Activated CD8-positive, alpha-beta T cell treated with anti-CD3 and anti-CD28 coated beads for 36 hours (primary cell): ENCODE results near the gene COPS9. TPM values are rescaled to one million over a fixed set of nuclear protein-coding genes. Genes with fewer than 3 reads are reported as not detected.

Source experiments
- ATAC-seq: fragments of 200-7000 bp; cut with Tn5 transposase; one replicate; pipeline ENCODE4 v1.10.0; 2021; ENCODE audit warnings: mild to moderate bottlenecking, moderate library complexity
- CTCF ChIA-PET: fragments of 350-600 bp; sonication (Branson Sonifier 250); formaldehyde crosslinking; loops from one replicate; lab custom pipeline; 2021; ENCODE audit warnings: antibody characterized with exemption; lab: Charles Lee
- POLR2A ChIA-PET: fragments of 350-600 bp; sonication (Branson Sonifier 250); formaldehyde crosslinking; loops from one replicate; lab custom pipeline; 2021; ENCODE audit warnings: antibody characterized with exemption; lab: Charles Lee
- DNase-seq: peaks from one replicate; pipeline ENCODE4 v3.0.0-alpha.2; 2020
- H3K27ac Mint-ChIP-seq: one replicate; pipeline ENCODE4 v1.8.0; 2021; ENCODE audit warnings: mild to moderate bottlenecking, mixed read lengths
- H3K27me3 Mint-ChIP-seq: one replicate; pipeline ENCODE4 v1.8.0; 2021; ENCODE audit warnings: mixed read lengths
- H3K36me3 Mint-ChIP-seq: one replicate; pipeline ENCODE4 v1.8.0; 2021; ENCODE audit warnings: low read depth, mixed read lengths
- H3K4me1 Mint-ChIP-seq: one replicate; pipeline ENCODE4 v1.8.0; 2021; ENCODE audit warnings: low read depth, mixed read lengths
- H3K4me3 Mint-ChIP-seq: one replicate; pipeline ENCODE4 v1.8.0; 2021; ENCODE audit warnings: mild to moderate bottlenecking, moderate library complexity, mixed read lengths
- H3K9me3 Mint-ChIP-seq: one replicate; pipeline ENCODE4 v1.8.0; 2021; ENCODE audit warnings: mixed read lengths
- CTCF ChIP-seq: fragments of 200-600 bp; IDR thresholded peaks from one replicate; pipeline ENCODE4 v1.8.0; 2022; ENCODE audit warnings: antibody characterized with exemption, mild to moderate bottlenecking
- intact Hi-C: fragments of 100-400 bp; cut with micrococcal nuclease; formaldehyde crosslinking; loops from one replicate; pipeline ENCODE4 v1.10.0; 2022
- total RNA-seq, 2 experiments: library from RNA; stranded (reverse); gene quantifications; one replicate each; pipeline ENCODE4 v1.2.3, GENCODE V29; 2021

The COPS9 gene
- total RNA-seq, 2 experiments from 2014 or later: 107 to 120 TPM

GRCh38 chr2:240169486-240170353 lies 33.6 kb upstream of the COPS9 start:
- CTCF ChIA-PET: no interaction called here
- H3K9me3 Mint-ChIP-seq: no peaks in the 10 kb centered on the region
- POLR2A ChIA-PET: no interaction called here
- H3K27me3 Mint-ChIP-seq: peaks cover 7% of the 10 kb centered on the region
- intact Hi-C loops: no loop called here
- H3K4me1 Mint-ChIP-seq: no peaks in the 10 kb centered on the region
- no peak for TF ChIP-seq CTCF
- no peaks in the 10 kb centered on the region for H3K36me3 Mint-ChIP-seq
- H3K27ac Mint-ChIP-seq: no peak overlapping the region
- DNase-seq: no peak
- no peak for ATAC-seq
- H3K4me3 Mint-ChIP-seq: no peak overlapping the region

GRCh38 chr2:240168546-240169361 lies 32.6 kb upstream of the COPS9 start:
- peaks cover 3% of the 10 kb centered on the region for H3K27me3 Mint-ChIP-seq
- DNase-seq (no peak), ATAC-seq (no peak)
- no peaks in the 10 kb centered on the region for H3K9me3 Mint-ChIP-seq
- H3K4me1 Mint-ChIP-seq: no peaks in the 10 kb centered on the region
- TF ChIP-seq CTCF: no peak
- POLR2A ChIA-PET: no interaction called here
- H3K36me3 Mint-ChIP-seq: no peaks in the 10 kb centered on the region
- CTCF ChIA-PET: no interaction called here
- intact Hi-C loops: no loop called here
- H3K27ac Mint-ChIP-seq: no peak overlapping the region
- no peak overlapping the region for H3K4me3 Mint-ChIP-seq

GRCh38 chr2:240168041-240168440 lies 31.9 kb upstream of the COPS9 start:
- Mint-ChIP-seq H3K27me3 (peaks cover 3% of the 10 kb centered on the region), H3K27ac (no peak overlapping the region), H3K4me3 (no peak overlapping the region), H3K36me3 (no peaks in the 10 kb centered on the region), H3K4me1 (no peaks in the 10 kb centered on the region), H3K9me3 (no peaks in the 10 kb centered on the region)
- no peak for ATAC-seq
- POLR2A ChIA-PET: no interaction called here
- no peak for TF ChIP-seq CTCF
- DNase-seq: no peak
- intact Hi-C loops: no loop called here
- CTCF ChIA-PET: no interaction called here

- Mint-ChIP-seq H3K36me3 (no peaks in the 10 kb centered on the region), H3K27me3 (peaks cover 6% of the 10 kb centered on the region), H3K9me3 (no peaks in the 10 kb centered on the region), H3K4me1 (no peaks in the 10 kb centered on the region), H3K27ac (no peak overlapping the region), H3K4me3 (no peak overlapping the region)
- no peak for ATAC-seq
- no peak for DNase-seq
- POLR2A ChIA-PET: no interaction called here
- CTCF ChIA-PET: no interaction called here
- intact Hi-C loops: no loop called here
- TF ChIP-seq CTCF: no peak
Measured at GRCh38 chr2:240167588-240167880, 31.4 kb upstream of the COPS9 start.
